Frontal cortex (tissue), 4 donors: ENCODE data around the gene LRSAM1. TPM values are rescaled to one million over a fixed set of nuclear protein-coding genes. Genes with fewer than 3 reads are reported as not detected.
A peak's percentile ranks its signal among the peaks of the same experiment; 100 is the strongest.

Experiments
- DNase-seq, 2 donors: peaks; one replicate each; pipeline ENCODE4 v3.0.0; 2012; ENCODE audit warnings: low spot score in 2 of 2
- FAIRE-seq: peaks from 2 replicates; lab custom pipeline; 2012; peaks lifted over from hg19 to GRCh38; lab: Jason Lieb, UNC
- total RNA-seq: library from RNA; depleted of rRNA; stranded (reverse); fragments of >200 nt; gene quantifications from one replicate; pipeline ENCODE4 v1.2.3, GENCODE V29; 2014
- donor health status: control.
- donor health status: control.
- donor health status: control.

The LRSAM1 gene
- total RNA-seq, 1 donor from 2014 or later = 23.6 TPM

DNA sequence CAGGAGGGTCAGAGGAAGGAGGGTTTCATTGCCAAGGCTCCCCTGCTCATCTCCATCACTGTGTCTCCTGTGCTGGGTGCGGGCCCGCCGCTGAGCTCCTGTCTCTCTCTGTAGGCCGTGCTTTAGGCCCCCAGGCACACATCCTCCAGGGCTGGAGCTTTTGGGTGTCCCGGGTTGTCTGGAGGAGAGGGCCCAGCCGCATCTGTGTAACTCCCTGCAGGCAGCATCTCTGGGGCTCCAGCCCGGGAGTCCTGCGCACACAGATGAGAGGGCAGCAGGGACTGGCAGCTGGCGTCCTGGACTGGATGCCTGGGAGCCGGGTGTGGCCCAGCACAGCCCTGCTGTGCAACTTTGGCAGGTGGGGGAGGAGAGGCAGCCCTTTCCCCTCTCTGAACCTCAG lies 40.2 kb downstream of the LRSAM1 start:
- no peak for DNase-seq
- FAIRE-seq = no peak

DNA sequence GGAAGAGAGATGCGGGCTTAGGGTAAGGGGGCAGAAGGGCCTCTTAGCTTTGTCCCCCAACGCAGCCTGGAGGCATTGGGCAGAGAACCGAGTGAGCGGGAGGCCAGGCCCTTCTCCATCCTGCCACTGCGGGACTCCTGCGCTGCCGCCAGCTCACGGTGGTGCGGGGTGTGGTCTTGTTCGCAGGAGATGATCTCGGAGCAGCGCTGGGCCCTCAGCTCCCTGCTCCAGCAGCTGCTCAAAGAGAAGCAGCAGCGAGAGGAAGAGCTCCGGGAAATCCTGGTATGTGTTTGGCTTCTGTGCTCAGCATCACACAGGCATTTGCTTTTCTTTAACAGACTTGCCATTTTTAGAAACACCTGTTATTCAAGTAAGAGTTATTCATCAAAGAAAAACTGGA lies 41.3 kb downstream of the LRSAM1 start:
- no peak for DNase-seq
- FAIRE-seq = no peak

GRCh38 chr9:127493592-127494303 lies 42.4 kb downstream of the LRSAM1 start:
- FAIRE-seq (no peak), DNase-seq (no peak)

- FAIRE-seq (no peak), DNase-seq (no peak)
Measured at GRCh38 chr9:127494304-127494702, 43.0 kb downstream of the LRSAM1 start.

- no peak for FAIRE-seq
- DNase-seq = no peak
Measured at GRCh38 chr9:127495884-127496555, 44.7 kb downstream of the LRSAM1 start.

DNA sequence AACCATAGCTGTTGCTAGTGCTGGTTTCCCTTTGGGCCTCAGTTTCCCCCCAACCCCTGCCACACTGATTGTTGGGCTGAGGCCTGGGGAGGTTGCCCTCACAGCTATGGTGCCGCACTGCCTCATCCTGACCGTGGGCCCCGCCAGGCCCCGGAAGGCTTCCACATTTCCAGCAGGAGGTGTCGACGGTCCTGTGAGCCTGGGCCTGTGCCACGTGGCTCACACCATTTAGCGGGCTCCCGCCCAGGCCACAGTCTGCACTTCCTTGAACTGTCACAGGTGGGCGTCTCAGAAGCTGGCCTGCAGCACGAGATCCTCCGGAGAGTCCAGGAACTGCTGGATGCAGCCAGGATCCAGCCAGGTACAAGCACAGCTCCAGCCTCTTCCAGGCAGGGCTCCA lies 45.7 kb downstream of the LRSAM1 start:
- no peak for FAIRE-seq
- no peak for DNase-seq

DNA sequence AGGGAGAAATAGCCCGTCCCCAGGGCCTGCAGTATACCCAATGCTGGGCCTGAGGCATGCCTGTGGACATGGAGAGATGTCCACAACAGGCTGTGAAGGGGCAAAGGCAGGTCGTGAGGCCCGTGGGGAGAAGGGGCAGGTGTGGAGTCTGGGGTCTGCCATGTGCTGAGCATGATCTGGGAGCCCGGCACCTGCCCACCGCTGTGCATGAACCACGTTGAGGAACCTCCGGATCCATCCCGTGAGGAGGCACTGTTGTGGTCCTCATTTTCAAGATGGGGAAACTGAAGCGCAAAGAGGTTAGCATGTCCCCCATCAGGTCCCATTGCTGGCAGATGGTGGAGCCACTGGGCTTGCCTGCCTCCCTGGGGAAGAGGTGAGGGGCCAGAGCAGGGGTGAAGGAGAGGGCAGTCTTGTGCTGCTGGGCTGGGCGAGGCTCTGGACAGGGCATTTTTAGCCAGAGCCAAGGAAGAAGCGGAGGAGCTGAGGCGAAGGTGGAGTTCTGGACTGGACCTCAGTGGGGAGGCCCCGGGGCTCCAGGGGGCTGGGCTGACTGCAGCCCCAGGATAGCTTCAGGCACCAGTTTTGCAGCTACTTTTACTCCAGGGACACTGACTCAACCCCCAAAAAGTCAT lies 46.5 kb downstream of the LRSAM1 start:
- FAIRE-seq = no peak
- DNase-seq = no peak

DNA sequence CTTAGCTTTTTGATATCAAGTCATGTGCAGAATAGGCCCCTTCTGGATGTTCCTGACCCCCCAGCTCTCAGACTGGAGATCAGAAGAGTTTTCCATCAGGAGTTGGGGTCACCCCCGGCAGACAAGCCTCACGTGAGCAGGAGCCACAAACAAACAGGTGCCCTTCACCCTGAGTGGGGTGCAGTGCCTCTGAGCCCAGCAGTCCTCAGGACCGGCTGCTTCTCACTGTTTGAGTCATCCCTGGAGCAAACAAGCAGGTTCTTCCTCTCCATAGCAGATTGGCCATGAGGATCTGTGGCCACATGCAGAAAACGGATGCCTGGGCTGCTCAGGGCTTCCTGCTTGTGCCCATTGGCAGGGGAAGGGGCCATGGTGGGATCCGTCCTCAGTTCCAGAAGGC lies 47.0 kb downstream of the LRSAM1 start:
- no peak for FAIRE-seq
- no peak for DNase-seq

- FAIRE-seq (no peak), DNase-seq (no peak)
Measured at GRCh38 chr9:127500399-127500798, 49.1 kb downstream of the LRSAM1 start.

DNA sequence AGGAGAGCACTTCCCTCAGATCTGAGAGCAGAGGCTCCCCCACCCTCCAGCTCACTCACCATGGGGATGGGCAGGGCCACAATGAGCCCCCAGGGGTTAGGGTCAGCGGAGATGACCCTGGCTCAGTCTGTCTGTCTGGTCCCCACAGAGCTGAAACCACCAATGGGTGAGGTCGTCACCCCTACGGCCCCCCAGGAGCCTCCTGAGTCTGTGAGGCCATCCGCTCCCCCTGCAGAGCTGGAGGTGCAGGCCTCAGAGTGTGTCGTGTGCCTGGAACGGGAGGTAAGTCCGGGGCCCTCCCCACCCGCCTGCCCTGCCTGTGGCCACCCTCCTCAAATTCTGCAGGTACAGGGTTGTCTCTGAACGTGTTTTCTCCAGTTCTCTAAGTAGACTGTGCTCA lies 49.6 kb downstream of the LRSAM1 start:
- DNase-seq (no peak), FAIRE-seq (no peak)

DNA sequence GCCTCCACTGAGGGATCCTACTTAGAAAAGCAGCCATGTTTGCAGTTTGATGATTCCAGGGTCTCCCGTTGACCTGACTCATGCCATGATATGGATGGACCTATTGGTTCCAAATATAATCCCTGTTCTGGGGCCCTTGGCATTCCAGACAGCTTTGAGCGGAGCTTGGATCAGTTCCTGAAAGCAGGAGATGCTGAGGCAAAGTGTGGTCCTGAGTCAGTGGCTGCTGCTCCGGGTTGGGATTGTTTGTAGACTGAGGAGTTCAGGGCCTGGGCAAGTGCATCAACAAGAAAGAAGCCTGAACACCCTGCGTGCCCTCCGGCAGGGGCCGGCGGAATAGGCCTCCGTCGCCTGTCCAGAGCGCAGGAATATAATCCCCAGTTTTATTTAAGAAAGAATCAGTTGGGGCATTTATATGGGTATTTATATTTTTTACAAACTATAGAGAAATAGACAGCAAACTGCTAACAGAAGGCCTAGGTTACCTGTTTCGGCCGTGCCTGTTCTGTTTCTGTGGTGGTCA lies 50.6 kb downstream of the LRSAM1 start:
- DNase-seq = no peak
- no peak for FAIRE-seq

- DNase-seq (no peak), FAIRE-seq (no peak)
Measured at GRCh38 chr9:127502706-127503378, 51.5 kb downstream of the LRSAM1 start.

DNA sequence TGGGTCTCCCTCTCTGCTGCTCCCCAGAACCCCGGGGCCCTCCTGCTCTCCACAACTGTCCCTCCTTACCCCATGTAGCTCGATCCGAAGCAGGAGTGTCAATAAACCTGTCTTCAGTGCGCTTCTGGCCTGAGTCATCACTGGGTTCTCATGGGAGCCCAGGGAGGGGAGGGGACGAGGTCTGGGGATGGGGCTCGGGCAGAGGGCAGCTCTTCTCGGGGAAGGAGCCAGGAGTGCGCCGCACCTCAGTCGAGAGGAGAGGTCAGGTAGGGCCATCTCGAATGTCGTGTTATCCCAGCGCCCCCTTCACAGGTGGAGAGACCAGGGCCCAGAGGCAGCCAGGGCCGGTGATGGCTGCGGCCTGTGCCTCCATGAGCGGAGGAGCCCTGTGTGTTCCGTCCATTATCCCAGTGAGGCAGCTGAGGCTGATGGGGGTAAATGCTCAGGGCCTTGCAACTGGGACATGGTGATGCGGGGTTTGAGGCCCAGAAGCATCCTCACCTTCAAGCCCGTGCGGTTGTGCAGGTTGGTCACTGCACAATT lies 52.1 kb downstream of the LRSAM1 start:
- FAIRE-seq (no peak), DNase-seq (no peak)

DNA sequence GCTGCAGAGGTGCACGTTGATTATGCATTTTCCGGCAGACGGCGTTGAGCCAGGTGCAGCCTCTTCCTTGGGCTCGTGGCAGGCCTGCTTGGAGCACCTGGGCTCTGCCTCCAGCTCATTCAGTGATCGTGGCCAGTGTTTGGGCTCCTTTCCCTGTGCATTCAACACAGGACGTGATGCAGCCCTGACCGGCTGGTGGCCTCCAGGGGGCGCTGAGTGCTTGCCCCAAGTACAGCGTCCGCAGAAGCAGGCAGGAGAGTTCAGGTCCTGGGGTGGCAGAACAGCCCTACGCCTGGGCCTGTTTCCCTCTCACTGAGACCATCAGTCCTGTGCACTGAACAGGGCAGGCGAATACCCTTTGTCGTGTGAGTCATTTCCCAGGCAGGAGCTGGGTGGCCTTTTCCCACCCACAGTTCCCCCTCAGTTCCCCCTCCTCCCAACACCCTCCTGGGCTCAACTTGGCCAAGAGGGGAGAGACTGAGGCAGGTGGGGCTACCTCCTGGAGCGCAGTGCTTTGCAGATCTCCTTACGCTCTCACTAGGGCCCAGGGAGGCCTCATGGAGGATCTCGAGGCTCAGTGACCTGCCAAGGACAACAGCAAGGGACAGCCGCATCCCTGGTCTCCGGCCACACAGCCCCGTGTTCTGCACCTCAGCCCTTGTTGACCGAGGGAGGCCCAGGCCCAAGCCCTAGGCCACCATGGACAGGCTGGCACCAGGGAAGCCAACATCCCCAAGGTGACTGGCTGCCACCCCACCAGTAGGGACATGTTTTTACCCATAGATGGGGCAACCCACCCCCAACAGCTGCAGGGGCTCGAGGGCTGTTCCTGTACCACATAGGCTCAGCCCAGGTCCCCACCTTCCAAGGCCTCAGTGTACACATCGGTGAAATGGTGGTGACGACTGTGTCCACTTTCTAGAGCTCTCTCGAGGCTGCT lies 52.9 kb downstream of the LRSAM1 start:
- DNase-seq (peak; percentile 65 to 72), FAIRE-seq (no peak)

DNA sequence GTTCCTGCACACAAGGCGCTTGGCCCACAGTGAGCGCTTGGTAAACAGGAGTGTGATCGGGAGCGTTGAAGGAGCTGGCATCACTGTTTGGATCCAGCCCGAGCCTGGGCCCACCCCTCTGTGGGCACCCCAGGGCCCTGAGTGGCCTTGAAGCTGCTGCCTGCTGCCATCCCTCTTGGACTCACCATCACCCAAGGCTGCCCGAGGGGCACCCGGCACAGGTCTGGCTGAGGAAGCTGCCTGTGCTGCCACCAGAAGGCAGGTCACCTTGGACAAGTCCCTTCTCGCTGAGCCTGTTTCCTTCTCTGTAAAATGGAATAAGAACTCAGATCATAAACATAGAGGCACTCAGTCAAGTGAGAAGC lies 53.6 kb downstream of the LRSAM1 start:
- DNase-seq = no peak
- no peak for FAIRE-seq

GRCh38 chr9:127505396-127506116 lies 54.2 kb downstream of the LRSAM1 start:
- DNase-seq = no peak

DNA sequence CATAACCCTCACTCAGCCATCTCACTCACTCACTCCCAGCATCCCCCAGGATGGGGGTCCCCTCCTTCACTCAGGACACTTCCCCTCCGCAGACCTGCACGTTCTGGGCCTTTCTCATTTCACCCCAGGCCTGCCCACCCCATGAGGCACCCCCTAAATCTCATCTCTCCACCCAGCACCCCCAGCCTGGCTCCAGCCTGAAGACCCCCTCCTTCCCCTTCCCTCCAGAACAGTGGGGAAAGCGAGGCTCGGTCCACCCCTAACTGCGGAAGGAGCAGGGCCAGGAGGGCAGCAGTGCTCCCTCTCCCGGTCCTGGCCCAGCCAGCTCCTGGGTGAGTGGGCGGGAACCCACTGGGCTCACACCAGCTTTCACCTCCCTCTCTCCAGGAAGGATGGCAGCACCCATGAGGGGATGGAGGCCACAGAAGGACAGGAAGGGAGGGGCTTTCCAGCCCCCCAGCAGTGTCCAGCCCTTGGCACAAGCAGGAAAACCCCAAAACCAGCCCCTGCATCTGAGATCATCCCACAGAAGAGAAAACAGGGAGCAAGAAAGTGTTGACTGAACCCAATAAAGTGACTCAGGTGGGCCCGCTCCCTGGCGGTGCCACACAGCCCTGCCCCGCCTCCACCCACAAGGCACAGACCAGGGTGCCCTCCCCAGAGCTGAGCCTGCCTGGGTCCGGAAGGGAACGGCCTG lies 55.0 kb downstream of the LRSAM1 start:
- no peak for FAIRE-seq

More at GRCh38 chr9:127505396-127506116, 54.2 kb downstream of the LRSAM1 start:
- no peak for FAIRE-seq

More for the DNA sequence above, 55.0 kb downstream of the LRSAM1 start:
- DNase-seq = no peak
